ENCODE measurements around the gene FAM50B. TPM values are rescaled to one million over a fixed set of nuclear protein-coding genes. Genes with fewer than 3 reads are reported as not detected.

FAM50B gene
- total and polyA plus RNA-seq, 2 donors (not counting 1 experiment from before 2014, with no cell fraction given) = 4.2 to 9.8 TPM

DNA sequence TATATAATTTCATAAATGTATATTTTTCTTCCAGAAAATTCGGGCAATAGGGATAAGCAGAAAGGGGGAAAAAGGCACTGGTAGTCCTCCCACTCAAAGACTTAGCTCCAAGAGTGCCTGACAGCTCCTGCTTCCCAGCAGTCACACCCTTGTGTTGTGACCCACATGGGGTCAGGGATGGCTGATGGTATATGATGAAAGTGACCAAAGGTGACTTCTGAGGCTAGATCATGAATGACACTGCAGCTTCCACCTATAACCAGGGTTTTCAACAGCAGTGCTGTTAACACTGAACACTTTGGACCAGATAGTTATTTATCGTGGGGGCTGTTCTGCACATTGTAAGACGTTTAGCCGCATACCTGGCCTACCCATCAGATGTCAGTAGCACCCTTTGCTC lies 22.3 kb downstream of the FAM50B start:
- WGBS (ENCODE audit: insufficient coverage) = no CpG with 5 or more reads among the region's 4 CpGs
- POLR2A ChIA-PET = no interaction called here

DNA sequence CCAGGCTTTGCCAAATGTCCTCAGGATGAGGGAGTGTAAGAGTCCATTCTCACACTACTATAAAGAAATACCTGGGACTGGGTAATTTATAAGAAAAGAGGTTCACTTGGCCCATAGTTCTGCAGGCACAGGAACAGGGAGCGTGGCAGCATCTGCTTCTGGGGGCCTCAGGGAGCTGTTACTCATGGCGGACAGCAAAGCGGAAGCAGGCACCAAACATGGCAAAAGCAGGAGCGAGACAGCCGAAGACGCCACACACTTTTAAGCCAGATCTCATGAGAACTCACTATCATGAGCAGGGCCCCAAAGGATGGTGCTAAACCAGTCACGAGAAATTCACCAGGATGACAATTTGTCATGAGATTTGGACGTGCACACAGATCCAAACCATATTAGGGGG lies 22.8 kb downstream of the FAM50B start:
- intact Hi-C loops (cut with micrococcal nuclease) = no loop called here
- Histone ChIP-seq H2AFZ (ENCODE audit: insufficient read depth, low read depth, low read length, poor library complexity, severe bottlenecking) (no peak overlapping the region), H4K20me1 (ENCODE audit: control insufficient read depth, insufficient read depth, low read length, poor library complexity, severe bottlenecking) (no peaks in the 10 kb centered on the region), H3K27me3 (replicated peaks in 1 of 4; ENCODE audit: control extremely low read depth in 1 of 4, control insufficient read depth in 3 of 4, insufficient read depth in 4 of 4, low read length in 3 of 4) (no peaks in the 10 kb centered on the region), H3K79me2 (ENCODE audit: control insufficient read depth, insufficient read depth, low read length) (no peaks in the 10 kb centered on the region), H3K9ac (ENCODE audit: low read length) (no peak overlapping the region), H3K36me3 (replicated peaks in 1 of 2; ENCODE audit: control extremely low read depth in 1 of 2, control insufficient read depth in 1 of 2, extremely low read depth in 1 of 2, insufficient read depth in 2 of 2, low read length in 1 of 2) (no peaks in the 10 kb centered on the region), H3K9me3 (ENCODE audit: control extremely low read depth in 1 of 3, control insufficient read depth in 2 of 3, insufficient read depth in 1 of 3, low read length in 2 of 3) (no peaks in the 10 kb centered on the region), H3K4me1 (ENCODE audit: control insufficient read depth in 2 of 2, insufficient read depth in 2 of 2, low read length in 2 of 2) (no peaks in the 10 kb centered on the region), H3K4me3 (ENCODE audit: control extremely low read depth in 1 of 5, extremely low read depth in 1 of 5, insufficient read depth in 1 of 5, low read depth in 2 of 5, low read length in 4 of 5) (no peak overlapping the region), H3K27ac (ENCODE audit: low read length in 2 of 2) (no peak overlapping the region), H3K4me2 (replicated peaks; ENCODE audit: low read depth, low read length, poor library complexity, severe bottlenecking) (no peak overlapping the region)
- no peaks in the 10 kb centered on the region for H3K9me3 Mint-ChIP-seq (ENCODE audit: insufficient read depth)
- H3K4me1 Mint-ChIP-seq = no peaks in the 10 kb centered on the region
- no peak overlapping the region for H3K27ac Mint-ChIP-seq
- POLR2A ChIA-PET = no interaction called here
- no peak for ATAC-seq (ENCODE audit: low read depth)
- no peak for TF ChIP-seq EZH2 (IDR thresholded peaks at IDR 0.05; ENCODE audit: borderline replicate concordance, insufficient read depth, low read depth, low read length, poor library complexity, severe bottlenecking)
- TF ChIP-seq, protein P1, sequence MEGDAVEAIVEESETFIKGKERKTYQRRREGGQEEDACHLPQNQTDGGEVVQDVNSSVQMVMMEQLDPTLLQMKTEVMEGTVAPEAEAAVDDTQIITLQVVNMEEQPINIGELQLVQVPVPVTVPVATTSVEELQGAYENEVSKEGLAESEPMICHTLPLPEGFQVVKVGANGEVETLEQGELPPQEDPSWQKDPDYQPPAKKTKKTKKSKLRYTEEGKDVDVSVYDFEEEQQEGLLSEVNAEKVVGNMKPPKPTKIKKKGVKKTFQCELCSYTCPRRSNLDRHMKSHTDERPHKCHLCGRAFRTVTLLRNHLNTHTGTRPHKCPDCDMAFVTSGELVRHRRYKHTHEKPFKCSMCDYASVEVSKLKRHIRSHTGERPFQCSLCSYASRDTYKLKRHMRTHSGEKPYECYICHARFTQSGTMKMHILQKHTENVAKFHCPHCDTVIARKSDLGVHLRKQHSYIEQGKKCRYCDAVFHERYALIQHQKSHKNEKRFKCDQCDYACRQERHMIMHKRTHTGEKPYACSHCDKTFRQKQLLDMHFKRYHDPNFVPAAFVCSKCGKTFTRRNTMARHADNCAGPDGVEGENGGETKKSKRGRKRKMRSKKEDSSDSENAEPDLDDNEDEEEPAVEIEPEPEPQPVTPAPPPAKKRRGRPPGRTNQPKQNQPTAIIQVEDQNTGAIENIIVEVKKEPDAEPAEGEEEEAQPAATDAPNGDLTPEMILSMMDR (IDR thresholded peaks at IDR 0.05) = no peak
- DNase-seq = no peak
- WGBS (ENCODE audit: insufficient coverage) = 92% methylated on average over 8 of the region's 8 CpGs
- CTCF ChIA-PET = no interaction called here
- H3K4me3 Mint-ChIP-seq = no peak overlapping the region
- peaks cover 26% of the 10 kb centered on the region for H3K27me3 Mint-ChIP-seq

More for the DNA sequence above, 22.3 kb downstream of the FAM50B start:
- Mint-ChIP-seq H3K4me1 (no peaks in the 10 kb centered on the region), H3K4me3 (no peak overlapping the region), H3K27me3 (peaks cover 30% of the 10 kb centered on the region), H3K9me3 (ENCODE audit: insufficient read depth) (no peaks in the 10 kb centered on the region), H3K27ac (no peak overlapping the region)
- Histone ChIP-seq H3K9me3 (ENCODE audit: control extremely low read depth in 1 of 3, control insufficient read depth in 2 of 3, insufficient read depth in 1 of 3, low read length in 2 of 3) (no peaks in the 10 kb centered on the region), H2AFZ (ENCODE audit: insufficient read depth, low read depth, low read length, poor library complexity, severe bottlenecking) (no peak overlapping the region), H3K9ac (ENCODE audit: low read length) (no peak overlapping the region), H3K4me3 (ENCODE audit: control extremely low read depth in 1 of 5, extremely low read depth in 1 of 5, insufficient read depth in 1 of 5, low read depth in 2 of 5, low read length in 4 of 5) (no peak overlapping the region), H3K79me2 (ENCODE audit: control insufficient read depth, insufficient read depth, low read length) (no peaks in the 10 kb centered on the region), H3K36me3 (replicated peaks in 1 of 2; ENCODE audit: control extremely low read depth in 1 of 2, control insufficient read depth in 1 of 2, extremely low read depth in 1 of 2, insufficient read depth in 2 of 2, low read length in 1 of 2) (no peaks in the 10 kb centered on the region), H3K4me2 (replicated peaks; ENCODE audit: low read depth, low read length, poor library complexity, severe bottlenecking) (no peak overlapping the region), H4K20me1 (ENCODE audit: control insufficient read depth, insufficient read depth, low read length, poor library complexity, severe bottlenecking) (no peaks in the 10 kb centered on the region), H3K4me1 (ENCODE audit: control insufficient read depth in 2 of 2, insufficient read depth in 2 of 2, low read length in 2 of 2) (no peaks in the 10 kb centered on the region), H3K27ac (ENCODE audit: low read length in 2 of 2) (no peak overlapping the region), H3K27me3 (replicated peaks in 1 of 4; ENCODE audit: control extremely low read depth in 1 of 4, control insufficient read depth in 3 of 4, insufficient read depth in 4 of 4, low read length in 3 of 4) (no peaks in the 10 kb centered on the region)
- intact Hi-C loops (cut with micrococcal nuclease) = no loop called here
- TF ChIP-seq, protein P1 (IDR thresholded peaks at IDR 0.05) = no peak
- no peak for TF ChIP-seq EZH2 (IDR thresholded peaks at IDR 0.05; ENCODE audit: borderline replicate concordance, insufficient read depth, low read depth, low read length, poor library complexity, severe bottlenecking)
- CTCF ChIA-PET = no interaction called here
- ATAC-seq (ENCODE audit: low read depth) (no peak), DNase-seq (no peak)

Data from B cell (primary cell).